NCI-H187 (cell line): ENCODE measurements around the gene ATXN7L2.
A peak's percentile ranks its signal among the peaks of the same experiment; 100 is the strongest.

Experiments
- DNase-seq, 2 experiments: peaks; one replicate each; lab custom pipeline; 2025; lab: John Stamatoyannopoulos, UW

ATXN7L2 gene

DNA sequence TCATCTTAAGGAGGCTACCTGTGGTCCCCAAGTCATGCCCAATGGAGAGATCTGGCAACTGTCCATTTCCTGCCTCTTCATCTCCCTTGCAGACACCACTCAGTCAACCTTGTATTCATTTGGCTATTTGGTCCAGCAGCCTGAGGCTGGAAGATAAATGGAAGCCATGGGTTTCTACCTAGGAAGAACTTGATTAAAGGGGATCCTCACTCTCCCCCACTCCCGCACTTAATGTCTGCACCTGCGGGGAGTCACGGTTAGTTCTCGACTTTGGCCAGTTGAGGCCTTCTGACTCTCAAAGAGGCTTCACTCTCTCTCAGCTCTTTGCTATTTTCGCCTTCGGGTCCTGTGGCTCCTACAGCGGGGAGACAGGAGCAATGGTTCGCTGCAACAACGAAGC lies 8.4 kb upstream of the ATXN7L2 start:
- DNase-seq, result no peak

DNA sequence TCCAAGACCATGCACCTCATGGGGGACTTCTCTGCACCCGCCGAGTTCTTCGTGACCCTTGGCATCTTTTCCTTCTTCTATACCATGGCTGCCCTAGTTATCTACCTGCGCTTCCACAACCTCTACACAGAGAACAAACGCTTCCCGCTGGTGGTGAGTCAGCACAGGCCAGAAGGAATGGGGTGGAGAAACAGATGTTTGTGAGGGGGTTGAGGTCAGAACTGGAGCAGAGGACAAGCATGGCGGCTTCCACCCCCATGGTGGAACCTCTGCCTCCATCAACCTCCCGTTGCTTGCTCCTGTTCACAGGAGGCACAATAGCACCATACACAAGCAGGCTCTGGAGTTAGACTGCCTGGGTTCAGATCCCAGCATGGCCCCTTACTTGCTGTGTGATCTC lies 6.9 kb upstream of the ATXN7L2 start:
- DNase-seq, result no peak

DNA sequence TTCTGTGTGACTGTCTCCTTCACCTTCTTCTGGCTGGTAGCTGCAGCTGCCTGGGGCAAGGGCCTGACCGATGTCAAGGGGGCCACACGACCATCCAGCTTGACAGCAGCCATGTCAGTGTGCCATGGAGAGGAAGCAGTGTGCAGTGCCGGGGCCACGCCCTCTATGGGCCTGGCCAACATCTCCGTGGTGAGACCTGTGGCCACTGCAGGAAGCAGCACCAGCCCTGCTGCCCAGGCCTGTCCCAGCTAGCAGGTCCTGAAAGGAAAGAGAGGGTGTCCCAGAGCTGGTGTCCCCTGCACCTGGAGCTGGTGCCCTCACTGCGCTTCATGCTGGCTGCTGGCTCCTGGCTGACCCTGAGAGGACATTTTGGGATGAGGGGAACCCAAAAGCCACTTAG lies 5.9 kb upstream of the ATXN7L2 start:
- DNase-seq, result no peak

DNA sequence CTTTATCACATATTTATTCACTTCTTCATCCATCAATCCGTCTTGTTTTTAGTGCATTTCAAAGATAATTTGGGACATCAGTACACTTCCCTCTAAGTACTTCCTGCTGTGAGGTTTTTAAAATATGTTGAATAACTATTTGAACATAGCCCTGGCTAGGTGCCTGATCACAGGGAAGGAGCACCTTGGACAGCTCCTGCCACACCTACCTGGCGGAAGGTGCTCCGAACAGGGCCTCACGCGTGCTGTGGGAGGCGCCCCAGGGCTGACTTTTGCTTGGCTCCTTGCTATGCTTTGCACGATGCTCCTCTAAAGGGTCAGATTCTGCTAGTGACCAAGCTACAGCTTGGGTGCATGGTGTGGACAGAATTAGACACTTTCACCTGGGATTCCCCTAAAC lies 4.9 kb upstream of the ATXN7L2 start:
- DNase-seq, result no peak

DNA sequence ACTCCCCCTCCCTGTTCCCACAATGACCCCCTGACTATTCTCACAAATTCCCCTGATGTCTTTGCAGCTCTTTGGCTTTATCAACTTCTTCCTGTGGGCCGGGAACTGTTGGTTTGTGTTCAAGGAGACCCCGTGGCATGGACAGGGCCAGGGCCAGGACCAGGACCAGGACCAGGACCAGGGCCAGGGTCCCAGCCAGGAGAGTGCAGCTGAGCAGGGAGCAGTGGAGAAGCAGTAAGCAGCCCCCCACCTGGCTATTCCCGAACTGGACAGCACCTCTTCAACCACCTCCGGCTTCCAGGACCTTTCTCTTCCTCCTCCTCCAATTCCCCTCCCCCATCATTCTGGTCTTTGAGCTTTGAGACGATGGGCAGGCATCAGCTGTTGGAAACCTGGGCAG lies 4.4 kb upstream of the ATXN7L2 start:
- no peak for DNase-seq

DNA sequence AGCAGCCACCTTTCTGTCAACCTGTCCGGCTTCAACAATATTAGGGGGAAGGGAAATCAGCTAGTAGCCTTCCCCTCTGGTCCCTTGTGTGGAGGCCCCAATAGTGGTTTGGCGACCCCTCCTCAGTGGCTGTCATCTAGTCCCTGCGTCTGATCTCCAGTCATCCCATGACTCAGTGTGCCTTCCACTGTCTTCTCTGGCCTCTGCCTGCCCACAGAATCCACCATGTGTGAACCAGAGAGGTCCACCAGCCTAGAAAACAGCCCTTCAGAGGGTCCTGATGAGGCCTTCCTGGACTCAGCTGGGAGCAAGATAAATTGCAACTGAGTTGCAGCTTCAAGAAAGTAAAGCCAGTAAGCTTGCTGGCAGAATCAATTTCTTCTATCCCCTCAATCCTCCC lies 3.8 kb upstream of the ATXN7L2 start:
- no peak for DNase-seq

DNA sequence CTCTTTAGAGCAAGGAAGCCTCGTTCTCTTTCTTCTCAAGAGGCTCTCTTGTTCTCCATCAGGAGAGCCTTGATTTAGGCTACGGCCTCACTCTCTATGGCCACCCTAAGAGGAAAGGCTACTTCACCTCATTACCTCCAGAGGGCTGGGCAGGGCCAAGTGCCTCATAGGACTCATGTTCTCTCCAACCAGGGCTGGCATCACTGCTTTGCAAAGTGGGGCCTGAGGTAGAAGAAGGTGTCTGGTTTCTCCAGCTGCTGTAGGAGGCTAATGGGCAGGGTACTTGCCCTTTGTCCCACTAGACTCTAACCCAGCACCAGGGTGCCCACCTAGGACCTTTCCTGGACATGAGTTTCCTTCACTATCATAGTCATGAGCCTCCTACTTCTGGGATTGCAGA lies 2.1 kb upstream of the ATXN7L2 start:
- DNase-seq, result no peak

DNA sequence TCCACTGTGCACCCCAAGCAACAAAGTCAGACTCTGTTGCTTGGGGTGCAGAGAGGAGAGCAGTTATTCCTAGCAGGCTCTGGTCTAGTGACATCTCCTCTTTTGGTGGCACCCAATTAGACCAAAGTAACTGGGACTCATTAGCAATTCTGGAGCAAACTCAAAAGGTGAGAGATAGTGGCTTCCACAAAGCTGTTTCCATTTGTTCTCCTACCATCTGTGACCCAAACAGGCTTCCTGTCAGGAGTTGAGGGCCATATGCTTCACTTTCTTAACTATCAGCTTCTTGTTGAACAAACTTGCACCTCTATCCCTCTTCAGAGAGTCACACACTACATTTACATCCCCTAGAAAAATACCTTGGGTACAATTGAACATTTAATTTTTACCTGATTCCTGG lies 1.5 kb upstream of the ATXN7L2 start:
- no peak for DNase-seq

DNA sequence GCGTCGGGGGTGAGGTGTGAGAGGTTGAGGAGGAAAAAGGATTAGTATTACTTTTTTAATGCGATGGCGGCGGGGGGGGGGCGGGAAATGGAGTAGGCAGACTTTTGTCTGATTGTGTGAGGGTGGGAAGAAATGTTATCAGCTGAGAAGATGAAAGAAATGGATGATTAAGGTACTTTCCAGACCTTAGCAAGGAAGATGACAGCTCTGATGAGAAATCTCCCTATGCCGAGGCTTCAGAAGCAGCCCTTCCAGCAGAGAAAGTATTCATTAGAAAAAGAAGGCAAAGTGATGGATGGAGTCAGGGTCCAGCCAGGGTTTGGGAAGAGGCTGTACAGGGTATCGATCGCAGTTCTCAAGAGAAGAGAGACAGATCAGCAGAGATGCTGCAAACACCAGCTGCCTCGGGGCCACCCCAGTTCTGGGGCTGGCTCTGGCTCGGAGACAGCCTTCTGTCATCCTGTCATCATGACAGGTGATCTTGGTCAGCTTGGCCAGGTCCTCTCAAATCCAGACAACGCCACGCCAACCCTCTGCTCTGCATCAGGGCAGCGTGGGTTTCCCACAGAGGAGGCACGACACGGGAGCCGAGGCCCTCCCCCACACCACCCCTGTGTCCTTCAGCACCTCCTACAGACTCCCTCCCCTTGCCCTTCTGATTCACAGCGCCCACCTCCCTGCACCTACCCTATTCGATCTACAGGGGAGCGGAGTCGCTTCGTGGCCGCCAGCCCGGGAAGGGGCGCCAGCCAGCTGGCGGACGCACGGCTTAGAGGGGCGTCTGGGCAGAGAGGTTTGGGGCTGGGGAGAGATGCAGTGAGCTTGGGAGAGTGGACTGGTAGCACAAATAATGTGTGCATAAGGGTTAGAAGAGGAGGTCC lies 674 bp upstream of the ATXN7L2 start:
- no peak for DNase-seq

DNA sequence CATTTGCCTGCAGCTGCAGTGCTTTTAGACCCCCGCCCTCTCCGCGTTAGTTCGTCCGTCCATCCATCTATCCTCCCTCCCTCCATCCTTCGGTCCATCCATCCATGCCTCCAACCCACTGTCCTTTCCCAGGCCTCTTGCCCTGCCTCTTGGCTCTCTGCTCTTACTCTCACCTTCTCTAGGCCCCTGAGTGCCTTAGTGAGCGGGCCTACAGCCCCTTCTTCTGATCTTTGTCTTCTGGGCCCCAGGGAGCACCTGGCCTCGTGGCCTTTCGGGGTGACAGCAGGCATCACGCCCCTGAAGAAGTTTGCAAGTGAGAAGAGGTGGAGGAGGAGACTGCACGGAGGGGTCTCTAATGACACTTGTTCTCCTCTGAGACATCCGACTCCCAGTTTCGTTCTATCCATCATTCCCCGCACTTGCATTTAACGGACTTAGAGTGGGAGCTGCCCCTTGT lies 842 bp downstream of the ATXN7L2 start:
- DNase-seq, result no peak

DNA sequence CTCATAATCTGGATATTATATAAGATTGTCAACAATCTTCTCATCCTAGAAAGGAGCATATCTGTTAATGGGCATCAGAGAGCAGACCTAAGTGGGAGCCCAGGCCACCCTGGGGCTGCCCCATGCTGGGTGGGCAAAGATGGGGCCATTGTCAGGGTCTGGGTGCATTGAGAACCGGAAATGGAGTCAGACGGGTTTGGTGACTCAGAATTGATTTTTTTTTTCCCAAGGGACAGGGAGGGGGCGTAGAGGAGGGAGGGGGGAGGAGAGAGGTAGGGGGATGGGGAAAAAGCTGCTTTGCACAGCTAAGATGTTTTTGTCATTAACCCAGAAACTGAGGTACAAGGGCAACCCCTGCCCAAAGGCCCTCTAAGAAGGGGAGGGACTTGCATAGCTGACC lies 1.3 kb downstream of the ATXN7L2 start:
- no peak for DNase-seq

DNA sequence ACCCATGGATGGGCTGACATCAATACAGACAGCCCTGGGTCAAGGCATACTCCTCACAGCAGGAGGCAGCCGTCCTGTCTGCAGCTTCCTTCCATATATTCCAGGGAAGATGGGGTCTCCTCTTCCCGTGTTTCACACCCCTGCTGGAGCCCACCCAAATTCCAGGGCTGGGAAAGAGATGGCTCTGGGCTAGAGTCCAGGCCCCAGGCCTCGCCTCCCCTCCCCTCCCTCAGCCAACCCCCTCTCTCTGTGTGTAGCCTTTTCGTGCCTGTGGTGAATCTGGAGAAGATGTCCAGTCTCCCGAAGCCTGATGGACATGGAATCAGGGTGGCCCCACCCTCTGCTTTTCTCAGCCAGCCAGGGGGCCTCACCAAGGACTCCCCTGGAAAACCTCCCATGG lies 3.6 kb downstream of the ATXN7L2 start:
- DNase-seq, result no peak

DNA sequence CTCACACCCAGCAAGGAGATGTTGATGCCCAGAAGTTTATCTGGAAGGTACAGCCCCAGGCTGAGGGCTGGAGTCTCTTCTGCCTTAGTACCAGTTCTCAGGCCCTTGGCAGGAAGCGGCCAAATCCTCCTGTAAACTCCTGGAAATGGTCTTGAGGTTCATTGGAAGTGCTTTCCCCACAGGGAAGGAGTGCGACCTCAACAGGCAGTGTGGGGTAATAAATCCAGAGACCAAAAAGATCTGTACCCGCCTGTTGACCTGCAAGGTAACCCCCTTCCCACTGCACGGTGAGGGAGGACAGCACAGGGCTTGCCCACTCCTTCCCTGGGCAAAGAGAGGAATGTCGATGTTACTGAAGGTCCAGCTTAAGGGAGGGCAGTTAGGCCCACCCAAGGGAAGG lies 4.5 kb downstream of the ATXN7L2 start:
- no peak for DNase-seq

DNA sequence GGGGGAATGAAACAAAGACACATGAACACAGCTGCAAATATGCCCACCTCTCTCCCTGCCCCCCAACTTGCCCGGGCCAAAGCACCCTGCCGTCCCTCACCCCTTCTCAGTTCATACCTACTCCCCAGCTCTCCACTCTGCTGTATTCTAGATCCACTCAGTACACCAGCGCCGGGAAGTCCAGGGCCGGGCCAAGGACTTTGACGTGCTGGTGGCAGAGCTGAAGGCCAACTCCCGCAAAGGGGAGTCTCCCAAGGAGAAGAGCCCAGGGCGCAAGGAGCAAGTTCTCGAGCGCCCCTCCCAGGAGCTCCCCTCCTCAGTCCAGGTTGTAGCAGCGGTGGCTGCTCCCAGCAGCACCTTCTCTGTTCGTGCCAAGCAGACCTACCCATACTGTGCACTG lies 5.0 kb downstream of the ATXN7L2 start:
- no peak for DNase-seq

DNA sequence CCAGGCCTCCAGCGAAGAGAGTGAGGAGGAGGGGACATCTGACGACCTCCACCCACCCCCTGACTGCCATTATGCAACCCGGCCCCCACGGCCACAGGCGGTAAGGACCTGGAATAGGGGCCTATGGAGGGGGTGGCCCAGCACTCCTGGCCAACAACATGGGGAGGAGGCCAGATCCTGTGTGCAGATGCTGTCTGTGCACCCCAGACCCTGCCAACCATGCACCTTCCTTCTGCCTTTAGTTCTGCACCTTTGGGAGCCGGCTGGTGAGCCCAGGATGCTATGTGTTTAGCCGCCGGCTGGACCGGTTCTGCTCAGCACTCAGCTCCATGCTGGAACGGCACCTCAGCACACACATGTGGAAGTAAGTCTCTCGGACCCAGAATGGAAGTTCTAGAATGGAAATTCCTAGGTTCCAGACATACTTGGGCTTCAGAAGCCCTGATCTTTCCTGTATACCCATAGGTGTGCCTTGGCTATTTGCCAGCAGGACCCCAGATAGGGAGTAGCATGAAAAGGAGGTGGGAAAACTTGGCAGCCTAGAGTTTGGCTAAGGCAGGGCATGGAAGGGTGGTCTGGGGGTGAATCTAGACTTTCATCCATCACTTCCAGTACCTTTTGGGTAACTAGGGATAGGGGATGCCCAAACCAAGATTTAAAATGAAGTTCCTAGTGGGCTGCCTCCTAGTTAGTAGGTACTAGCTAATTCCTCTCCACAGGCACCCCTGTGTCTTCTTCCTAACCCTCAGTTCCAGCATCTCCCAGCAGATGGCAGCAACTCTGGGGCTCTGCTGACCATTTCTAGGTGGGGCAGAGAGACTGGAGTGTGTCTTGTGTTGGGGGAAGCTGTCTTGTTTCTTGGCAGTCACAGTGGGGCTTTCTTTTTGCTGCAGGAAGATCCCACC lies 6.6 kb downstream of the ATXN7L2 start:
- DNase-seq, result peak in 1 of 2 experiments; percentile 7

DNA sequence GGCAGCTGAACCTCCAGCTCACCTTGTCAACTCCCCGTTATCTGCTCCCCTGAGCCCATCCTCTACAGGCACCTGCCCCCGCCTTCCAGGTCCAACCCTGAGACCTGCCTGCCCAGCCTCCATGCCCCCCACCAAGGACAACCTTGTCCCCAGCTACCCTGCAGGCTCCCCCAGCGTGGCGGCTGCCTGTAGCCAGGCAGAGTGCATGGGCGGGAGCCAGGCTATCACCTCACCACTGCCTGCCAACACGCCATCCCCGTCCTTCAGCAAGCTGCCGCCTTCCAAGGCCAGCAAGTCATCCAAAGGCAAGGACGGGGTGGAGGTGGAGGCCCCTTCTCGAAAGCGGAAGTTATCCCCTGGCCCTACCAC lies 7.2 kb downstream of the ATXN7L2 start:
- no peak for DNase-seq

DNA sequence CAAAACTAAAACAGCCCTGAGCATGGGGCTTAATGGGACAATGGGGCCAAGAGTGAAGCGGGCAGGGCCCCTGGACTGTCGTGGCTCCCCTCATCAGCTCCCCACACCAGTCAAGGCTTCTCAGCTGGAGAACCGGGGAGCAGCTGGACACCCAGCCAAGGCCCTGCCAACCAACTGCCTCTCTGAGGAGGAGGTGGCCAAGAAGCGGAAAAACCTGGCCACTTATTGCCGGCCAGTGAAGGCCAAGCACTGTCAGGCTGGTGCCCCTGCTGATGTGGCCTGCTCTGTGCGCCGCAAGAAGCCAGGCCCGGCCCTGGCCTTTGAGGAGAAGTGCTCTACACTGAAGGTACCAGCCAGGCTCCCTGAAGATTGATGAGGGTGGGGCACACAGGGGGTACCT lies 7.7 kb downstream of the ATXN7L2 start:
- DNase-seq, result no peak

DNA sequence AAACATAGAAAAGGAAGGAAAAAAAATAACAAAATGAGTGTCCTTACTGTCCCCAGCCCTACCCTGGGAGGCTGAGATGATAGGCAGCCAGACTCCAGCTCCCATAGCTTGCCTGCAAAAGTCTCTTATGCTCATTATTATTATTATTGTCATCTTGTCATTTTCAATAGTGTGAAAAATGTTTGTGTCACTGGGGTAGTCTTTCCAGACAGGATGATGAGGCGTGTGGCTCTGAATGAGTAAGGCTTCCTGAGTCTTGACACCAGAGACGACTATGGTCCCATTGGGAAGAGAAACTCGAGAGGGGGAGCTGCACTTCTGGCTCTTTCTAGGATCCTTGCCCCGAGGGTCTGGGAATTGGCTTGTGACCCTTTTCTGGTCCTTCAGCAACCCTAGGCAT lies 9.1 kb downstream of the ATXN7L2 start:
- DNase-seq, result no peak

DNA sequence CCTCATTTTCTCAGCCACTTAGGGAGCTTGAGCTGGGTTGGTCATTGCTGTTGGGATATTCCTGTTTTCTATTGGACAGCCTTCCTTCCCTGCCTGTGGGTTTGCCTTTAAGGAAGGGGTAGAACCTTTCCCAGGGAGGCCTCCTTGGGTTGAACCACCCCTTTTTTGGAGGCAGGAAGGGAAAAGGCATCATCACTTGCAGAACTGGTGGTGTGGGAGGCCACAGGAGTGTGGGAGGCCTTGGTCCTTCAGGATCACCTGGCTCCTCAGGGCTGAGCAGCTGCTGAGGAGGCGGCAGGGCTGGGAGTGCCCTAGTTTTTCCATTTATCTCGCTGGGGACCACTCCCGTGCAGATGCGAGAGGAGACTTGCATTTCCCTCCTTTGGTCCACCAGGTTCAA lies 9.5 kb downstream of the ATXN7L2 start:
- no peak for DNase-seq

DNA sequence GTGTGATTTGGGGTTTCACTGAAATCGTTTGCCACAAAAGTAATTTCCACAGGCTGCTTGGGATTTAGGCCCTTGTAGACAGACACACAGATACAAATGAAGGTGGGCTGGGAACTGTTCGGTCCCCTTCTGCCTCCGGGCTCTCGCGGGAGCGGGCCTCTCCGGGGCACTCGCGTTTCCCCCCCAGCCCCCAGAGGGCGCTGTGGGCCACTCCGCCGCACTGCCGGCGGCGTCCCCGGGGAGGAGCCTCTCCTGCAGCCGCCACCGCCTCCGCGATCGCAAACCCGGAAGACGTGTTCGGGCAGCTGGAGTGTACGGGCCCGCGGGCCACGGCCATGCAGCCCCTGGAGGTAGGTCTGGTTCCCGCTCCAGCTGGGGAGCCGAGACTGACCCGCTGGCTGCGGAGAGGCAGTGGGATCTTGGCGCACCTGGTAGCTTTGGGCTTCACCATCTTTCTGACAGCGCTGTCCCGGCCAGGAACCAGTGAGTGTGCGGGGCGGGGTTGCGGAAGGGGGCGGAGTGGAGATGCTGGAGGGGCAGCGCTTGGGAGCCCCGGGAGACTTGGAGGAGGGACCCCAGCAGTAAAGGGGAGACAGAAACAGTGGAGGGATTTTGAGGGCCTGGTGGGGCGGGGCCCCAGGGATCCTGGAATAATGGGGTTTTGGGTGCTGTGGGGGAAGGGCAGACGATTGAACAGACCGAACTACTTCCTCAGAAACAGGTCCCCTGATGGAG lies 10.3 kb downstream of the ATXN7L2 start, which contains the start of gene CYB561D1:
Gene CYB561D1, plus strand, starts transcription at position 290 of the 735 bp plus-strand sequence. Its CDS starts 46 bp downstream, at position 336.
- DNase-seq, result peak; percentile 57 to 73

DNA sequence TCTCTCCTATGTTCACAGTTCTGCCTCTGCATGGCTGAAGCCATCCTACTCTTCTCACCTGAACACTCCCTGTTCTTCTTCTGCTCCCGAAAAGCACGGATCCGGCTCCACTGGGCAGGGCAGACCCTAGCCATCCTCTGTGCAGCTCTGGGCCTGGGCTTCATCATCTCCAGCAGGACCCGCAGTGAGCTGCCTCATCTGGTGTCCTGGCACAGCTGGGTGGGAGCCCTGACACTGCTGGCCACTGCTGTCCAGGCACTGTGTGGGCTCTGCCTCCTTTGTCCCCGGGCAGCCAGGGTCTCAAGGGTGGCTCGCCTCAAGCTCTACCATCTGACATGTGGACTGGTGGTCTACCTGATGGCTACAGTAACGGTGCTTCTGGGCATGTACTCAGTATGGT lies 12.0 kb downstream of the ATXN7L2 start:
- no peak for DNase-seq

DNA sequence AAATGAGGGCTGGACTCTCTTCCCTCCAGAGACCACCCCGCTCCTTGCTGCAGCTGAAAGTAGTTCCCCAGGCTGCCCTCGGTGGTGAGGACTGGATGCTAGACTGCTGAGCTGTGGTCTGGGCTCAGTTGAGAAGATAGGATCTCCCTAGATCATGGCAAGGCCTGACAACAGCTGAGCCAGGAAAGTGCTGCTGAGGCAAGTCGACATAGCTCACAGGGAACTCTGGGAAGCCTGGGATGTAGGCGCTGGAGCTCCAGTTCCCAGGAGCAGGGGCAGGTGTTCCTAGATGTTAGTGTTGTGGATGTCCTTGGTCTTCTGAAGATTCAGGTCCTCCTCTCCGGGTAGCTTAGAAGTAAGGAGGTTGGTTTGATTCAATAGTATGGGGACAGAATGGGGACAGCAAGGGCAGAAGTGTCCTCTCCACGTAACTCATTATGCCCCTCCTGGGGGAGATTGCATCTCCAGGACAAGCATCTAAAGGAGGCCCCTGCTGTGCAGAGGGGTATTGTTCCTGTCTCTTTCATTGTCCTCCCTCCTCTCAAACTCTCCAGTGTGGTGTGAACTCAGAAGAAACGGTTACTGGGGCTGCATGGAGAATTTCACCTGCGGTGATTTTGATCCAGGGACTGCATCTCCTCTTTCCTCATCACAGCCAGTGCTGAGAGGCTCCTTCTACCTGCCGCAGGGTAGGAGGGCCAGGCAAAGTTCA lies 13.9 kb downstream of the ATXN7L2 start:
- no peak for DNase-seq
